ENCODE measurements around the gene CNTLN. TPM values are rescaled to one million over a fixed set of nuclear protein-coding genes. Genes with fewer than 3 reads are reported as not detected.

CNTLN gene
- polyA plus RNA-seq, 2 of the 4 experiments (the other 2 are of a cell fraction), result 8.5 to 11.9 TPM

DNA sequence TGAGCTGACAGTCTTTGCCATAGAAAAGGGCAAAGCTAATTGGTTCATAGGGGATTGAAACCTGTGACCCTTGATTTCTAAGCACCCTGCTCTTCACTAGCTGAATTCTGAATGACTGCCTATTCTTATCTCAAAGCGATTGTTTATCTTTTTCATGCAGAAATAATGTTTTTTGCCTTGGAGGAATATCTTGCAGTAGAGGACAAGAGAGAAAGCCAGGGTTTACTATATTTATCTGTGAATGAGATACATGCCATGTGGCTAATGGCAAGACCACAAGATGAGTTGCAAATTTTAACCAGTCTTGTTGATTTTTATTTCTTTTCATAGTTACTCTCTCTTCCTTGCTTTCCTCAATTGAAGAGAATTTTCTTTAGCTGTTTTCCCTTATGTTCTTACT, 185.0 kb downstream of the CNTLN start:
- no peak for DNase-seq (ENCODE audit: low read depth in 1 of 2, low spot score in 1 of 2)
- POLR2A ChIA-PET, result no interaction called here
- no peak for ATAC-seq
- WGBS (ENCODE audit: missing lambda C conversion rate), result 90% methylated on average over 1 of the region's 1 CpG
- Histone ChIP-seq H3K9me3 (no peaks in the 10 kb centered on the region), H3K27ac (no peak overlapping the region), H3K4me3 (no peak overlapping the region), H3K4me2 (no peak overlapping the region), H3K4me1 (no peaks in the 10 kb centered on the region)
- FAIRE-seq, result no peak
- CTCF ChIA-PET, result no interaction called here
- TF ChIP-seq RCOR1 (IDR thresholded peaks at IDR 0.05; ENCODE audit: low read depth, low read length) (no peak), EP300 (IDR thresholded peaks at IDR 0.05) (no peak), HEYL (CRISPR knock-in tag; IDR thresholded peaks at IDR 0.05) (no peak), KDM5A (IDR thresholded peaks at IDR 0.05) (no peak), GATA3 (IDR thresholded peaks at IDR 0.05; ENCODE audit: borderline replicate concordance) (no peak), BHLHE40 (IDR thresholded peaks at IDR 0.05; ENCODE audit: low read depth, low read length) (no peak), EHF (CRISPR knock-in tag; IDR thresholded peaks at IDR 0.05) (no peak), ATOH8 (CRISPR knock-in tag; IDR thresholded peaks at IDR 0.05; ENCODE audit: low read depth) (no peak), HOXB5 (CRISPR knock-in tag; IDR thresholded peaks at IDR 0.05) (no peak)

DNA sequence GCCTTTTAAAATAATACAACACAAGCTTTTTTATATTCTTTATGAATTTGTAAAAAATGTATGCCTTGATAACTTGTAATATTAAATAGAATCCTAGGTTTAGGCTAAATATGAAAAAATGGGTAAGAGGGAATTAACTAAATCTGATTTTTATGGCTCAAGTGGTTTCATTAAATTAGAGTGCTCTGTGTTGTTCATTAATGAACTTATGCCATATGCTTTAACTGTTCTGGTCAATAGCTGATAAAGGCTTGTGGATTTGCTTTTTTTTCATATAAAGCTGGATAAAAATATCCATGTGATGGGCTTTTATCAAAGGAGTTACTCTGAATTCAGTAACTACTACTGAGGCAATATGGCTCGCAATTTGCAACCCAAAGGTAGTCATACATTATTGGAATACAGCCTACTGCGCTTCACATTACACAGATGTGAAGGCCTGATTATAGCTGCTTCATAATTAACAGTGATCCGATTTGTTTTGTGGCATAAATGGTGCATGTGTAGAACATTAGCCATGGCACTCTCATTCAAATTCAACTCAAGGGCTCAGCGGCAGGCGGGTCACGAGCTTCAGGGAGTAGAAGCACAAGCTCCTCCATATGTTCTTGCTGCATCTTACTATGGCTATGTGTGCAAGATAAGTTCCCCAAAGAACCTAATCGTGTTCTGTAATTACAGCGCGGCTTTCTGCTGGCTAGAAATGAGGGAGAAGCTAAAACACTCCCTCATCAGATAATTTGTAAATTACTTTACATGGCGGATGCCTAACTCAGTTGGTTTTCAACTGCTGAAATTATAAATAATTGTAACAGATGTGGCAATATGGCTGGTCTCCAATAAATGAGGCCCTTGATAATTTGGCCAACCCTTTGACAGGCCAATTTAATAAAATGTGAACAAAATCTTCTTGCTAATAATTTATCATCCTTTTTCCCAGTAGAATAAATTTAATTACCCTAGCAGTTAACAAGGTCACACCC, 188.3 kb downstream of the CNTLN start:
- 94% methylated on average over 10 of the region's 10 CpGs for WGBS (ENCODE audit: missing lambda C conversion rate)
- CTCF ChIA-PET, result interaction anchor here (1.0 to 1.1 kb wide), 2 partner anchors 13 to 87 kb away, joined by 3 read pairs; no protein-coding TSS in a partner anchor
- no peak overlapping the region for H3K4me2 ChIP-seq
- H3K27ac ChIP-seq, result no peak overlapping the region
- no peak overlapping the region for H3K4me3 ChIP-seq
- no peaks in the 10 kb centered on the region for H3K9me3 ChIP-seq
- FAIRE-seq, result no peak
- no peaks in the 10 kb centered on the region for H3K4me1 ChIP-seq
- no peak for DNase-seq (ENCODE audit: low read depth in 1 of 2, low spot score in 1 of 2)
- POLR2A ChIA-PET, result no interaction called here
- TF ChIP-seq HOXB5 (CRISPR knock-in tag; IDR thresholded peaks at IDR 0.05) (no peak), ZFP36 (IDR thresholded peaks at IDR 0.05; ENCODE audit: borderline replicate concordance, partially characterized antibody) (no peak), PBX3 (IDR thresholded peaks at IDR 0.05) (no peak), SMC3 (IDR thresholded peaks at IDR 0.05) (no peak), CEBPB (IDR thresholded peaks at IDR 0.05) (no peak), ZSCAN20 (CRISPR knock-in tag; IDR thresholded peaks at IDR 0.05) (no peak), ESRRA (IDR thresholded peaks at IDR 0.05; ENCODE audit: borderline replicate concordance, low read length) (no peak), MAFK (IDR thresholded peaks at IDR 0.05; ENCODE audit: partially characterized antibody) (no peak), HOXB13 (CRISPR knock-in tag; IDR thresholded peaks at IDR 0.05; ENCODE audit: low read depth) (no peak), FOSL2 (IDR thresholded peaks at IDR 0.05) (no peak), FOSL2 (CRISPR knock-in tag; IDR thresholded peaks at IDR 0.05) (no peak), CBX2 (IDR thresholded peaks at IDR 0.05; ENCODE audit: borderline replicate concordance, low read depth) (no peak), FOXS1 (CRISPR knock-in tag; IDR thresholded peaks at IDR 0.05) (no peak)
- TF ChIP-seq, protein P1, sequence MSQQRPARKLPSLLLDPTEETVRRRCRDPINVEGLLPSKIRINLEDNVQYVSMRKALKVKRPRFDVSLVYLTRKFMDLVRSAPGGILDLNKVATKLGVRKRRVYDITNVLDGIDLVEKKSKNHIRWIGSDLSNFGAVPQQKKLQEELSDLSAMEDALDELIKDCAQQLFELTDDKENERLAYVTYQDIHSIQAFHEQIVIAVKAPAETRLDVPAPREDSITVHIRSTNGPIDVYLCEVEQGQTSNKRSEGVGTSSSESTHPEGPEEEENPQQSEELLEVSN (IDR thresholded peaks at IDR 0.05; ENCODE audit: borderline replicate concordance, low read depth), result no peak
- TF ChIP-seq, protein P2, sequence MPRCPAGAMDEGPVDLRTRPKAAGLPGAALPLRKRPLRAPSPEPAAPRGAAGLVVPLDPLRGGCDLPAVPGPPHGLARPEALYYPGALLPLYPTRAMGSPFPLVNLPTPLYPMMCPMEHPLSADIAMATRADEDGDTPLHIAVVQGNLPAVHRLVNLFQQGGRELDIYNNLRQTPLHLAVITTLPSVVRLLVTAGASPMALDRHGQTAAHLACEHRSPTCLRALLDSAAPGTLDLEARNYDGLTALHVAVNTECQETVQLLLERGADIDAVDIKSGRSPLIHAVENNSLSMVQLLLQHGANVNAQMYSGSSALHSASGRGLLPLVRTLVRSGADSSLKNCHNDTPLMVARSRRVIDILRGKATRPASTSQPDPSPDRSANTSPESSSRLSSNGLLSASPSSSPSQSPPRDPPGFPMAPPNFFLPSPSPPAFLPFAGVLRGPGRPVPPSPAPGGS (IDR thresholded peaks at IDR 0.05), result no peak
- TF ChIP-seq, protein P3, sequence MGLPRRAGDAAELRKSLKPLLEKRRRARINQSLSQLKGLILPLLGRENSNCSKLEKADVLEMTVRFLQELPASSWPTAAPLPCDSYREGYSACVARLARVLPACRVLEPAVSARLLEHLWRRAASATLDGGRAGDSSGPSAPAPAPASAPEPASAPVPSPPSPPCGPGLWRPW (IDR thresholded peaks at IDR 0.05), result no peak
- ATAC-seq, result no peak
